Measurements from ENCODE around the gene LAP3. TPM values are rescaled to one million over a fixed set of nuclear protein-coding genes. Genes with fewer than 3 reads are reported as not detected.

The LAP3 gene
- total RNA-seq: 52.7 TPM
- long read RNA-seq, transcript LAP3-201 (13 exons, 2,213 nt): major isoform, 123 of 130 reads
- long read RNA-seq, partial matches to known transcripts: 3 of 130 reads
- long read RNA-seq, other reads (novel, unspliced or antisense): 4 of 130 reads

- TF ChIP-seq, protein P1, sequence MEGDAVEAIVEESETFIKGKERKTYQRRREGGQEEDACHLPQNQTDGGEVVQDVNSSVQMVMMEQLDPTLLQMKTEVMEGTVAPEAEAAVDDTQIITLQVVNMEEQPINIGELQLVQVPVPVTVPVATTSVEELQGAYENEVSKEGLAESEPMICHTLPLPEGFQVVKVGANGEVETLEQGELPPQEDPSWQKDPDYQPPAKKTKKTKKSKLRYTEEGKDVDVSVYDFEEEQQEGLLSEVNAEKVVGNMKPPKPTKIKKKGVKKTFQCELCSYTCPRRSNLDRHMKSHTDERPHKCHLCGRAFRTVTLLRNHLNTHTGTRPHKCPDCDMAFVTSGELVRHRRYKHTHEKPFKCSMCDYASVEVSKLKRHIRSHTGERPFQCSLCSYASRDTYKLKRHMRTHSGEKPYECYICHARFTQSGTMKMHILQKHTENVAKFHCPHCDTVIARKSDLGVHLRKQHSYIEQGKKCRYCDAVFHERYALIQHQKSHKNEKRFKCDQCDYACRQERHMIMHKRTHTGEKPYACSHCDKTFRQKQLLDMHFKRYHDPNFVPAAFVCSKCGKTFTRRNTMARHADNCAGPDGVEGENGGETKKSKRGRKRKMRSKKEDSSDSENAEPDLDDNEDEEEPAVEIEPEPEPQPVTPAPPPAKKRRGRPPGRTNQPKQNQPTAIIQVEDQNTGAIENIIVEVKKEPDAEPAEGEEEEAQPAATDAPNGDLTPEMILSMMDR (IDR thresholded peaks at IDR 0.05; ENCODE audit: borderline replicate concordance): no peak
- H3K27ac ChIP-seq (replicated peaks): peak within 1 kb of the TSS; percentile 98
- intact Hi-C loops (cut with micrococcal nuclease): no loop called here
- H3K4me3 ChIP-seq: peak within 1 kb of the TSS; percentile 97
- no peaks in the 10 kb centered on the region for H3K27me3 ChIP-seq (ENCODE audit: low read depth)
- DNase-seq: peak; percentile 98
- no peaks in the 10 kb centered on the region for H3K9me3 ChIP-seq (replicated peaks)
- H3K36me3 ChIP-seq: peaks cover 17% of the 10 kb centered on the region
- H3K4me1 ChIP-seq: peaks cover 55% of the 10 kb centered on the region
Measured at GRCh38 chr4:17576932-17577664, at the start of gene LAP3. LAP3 (plus strand) TSS chr4:17577198; CDS start chr4:17577466, 268 bp downstream.

DNA sequence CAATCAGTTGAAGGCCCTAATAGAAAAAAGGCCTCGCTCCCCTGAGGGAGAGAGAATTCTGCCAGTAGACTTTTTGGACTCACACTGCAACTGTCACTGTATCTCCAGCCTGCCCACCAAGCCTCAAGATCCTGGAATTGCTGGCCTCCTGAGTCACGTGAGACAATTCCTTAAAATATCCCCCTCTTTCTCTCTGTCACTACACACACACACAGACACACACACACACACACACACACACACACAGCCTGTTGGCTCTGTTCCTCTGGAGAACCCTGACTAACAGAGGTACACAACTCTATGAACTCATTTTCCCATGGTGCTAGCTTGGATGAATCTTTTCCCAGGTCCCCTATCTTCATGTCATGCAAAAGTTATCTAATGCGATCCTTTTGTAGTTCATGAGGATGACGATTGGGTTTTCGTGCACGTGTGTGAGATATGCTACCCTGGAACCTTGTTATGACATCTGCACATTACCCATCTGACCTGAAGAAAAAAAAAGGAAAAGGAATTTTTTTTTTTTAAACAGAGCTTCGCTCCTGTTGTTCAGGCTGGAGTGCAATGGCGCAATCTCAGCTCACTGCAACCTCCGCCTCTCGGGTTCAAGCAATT lies 48.3 kb upstream of the LAP3 start:
- Histone ChIP-seq H3K36me3 (no peaks in the 10 kb centered on the region), H3K9me3 (replicated peaks) (no peaks in the 10 kb centered on the region), H3K27me3 (ENCODE audit: low read depth) (peaks cover 42% of the 10 kb centered on the region), H3K4me3 (no peak overlapping the region), H3K4me1 (no peaks in the 10 kb centered on the region), H3K27ac (replicated peaks) (no peak overlapping the region)
- TF ChIP-seq, protein P1 (IDR thresholded peaks at IDR 0.05; ENCODE audit: borderline replicate concordance): no peak
- intact Hi-C loops (cut with micrococcal nuclease): no loop called here
- no peak for DNase-seq

- Histone ChIP-seq H3K36me3 (no peaks in the 10 kb centered on the region), H3K9me3 (replicated peaks) (no peaks in the 10 kb centered on the region), H3K27ac (replicated peaks) (no peak overlapping the region), H3K27me3 (ENCODE audit: low read depth) (peaks cover 31% of the 10 kb centered on the region), H3K4me1 (no peaks in the 10 kb centered on the region), H3K4me3 (no peak overlapping the region)
- DNase-seq: no peak
- TF ChIP-seq, protein P1 (IDR thresholded peaks at IDR 0.05; ENCODE audit: borderline replicate concordance): no peak
- intact Hi-C loops (cut with micrococcal nuclease): no loop called here
Measured at GRCh38 chr4:17531538-17532285, 45.3 kb upstream of the LAP3 start.

- no peak for DNase-seq
- Histone ChIP-seq H3K4me1 (no peaks in the 10 kb centered on the region), H3K9me3 (replicated peaks) (no peaks in the 10 kb centered on the region), H3K27ac (replicated peaks) (no peak overlapping the region), H3K27me3 (ENCODE audit: low read depth) (peaks cover 9% of the 10 kb centered on the region), H3K36me3 (no peaks in the 10 kb centered on the region), H3K4me3 (no peak overlapping the region)
- intact Hi-C loops (cut with micrococcal nuclease): no loop called here
- TF ChIP-seq, protein P1 (IDR thresholded peaks at IDR 0.05; ENCODE audit: borderline replicate concordance): no peak
Measured at GRCh38 chr4:17534705-17535104, 42.3 kb upstream of the LAP3 start.

- no peak for DNase-seq
- Histone ChIP-seq H3K36me3 (no peaks in the 10 kb centered on the region), H3K4me3 (no peak overlapping the region), H3K9me3 (replicated peaks) (no peaks in the 10 kb centered on the region), H3K27me3 (ENCODE audit: low read depth) (peaks cover 9% of the 10 kb centered on the region), H3K4me1 (no peaks in the 10 kb centered on the region), H3K27ac (replicated peaks) (no peak overlapping the region)
- intact Hi-C loops (cut with micrococcal nuclease): no loop called here
- TF ChIP-seq, protein P1 (IDR thresholded peaks at IDR 0.05; ENCODE audit: borderline replicate concordance): no peak
Measured at GRCh38 chr4:17535242-17535641, 41.8 kb upstream of the LAP3 start.

Measured in left ventricle myocardium inferior (tissue), 1 donor.